ENCODE measurements around the gene DMD.

GRCh38 chrX:32496671-32497070 lies 714.7 kb downstream of the DMD start:
- TF ChIP-seq, protein P1, sequence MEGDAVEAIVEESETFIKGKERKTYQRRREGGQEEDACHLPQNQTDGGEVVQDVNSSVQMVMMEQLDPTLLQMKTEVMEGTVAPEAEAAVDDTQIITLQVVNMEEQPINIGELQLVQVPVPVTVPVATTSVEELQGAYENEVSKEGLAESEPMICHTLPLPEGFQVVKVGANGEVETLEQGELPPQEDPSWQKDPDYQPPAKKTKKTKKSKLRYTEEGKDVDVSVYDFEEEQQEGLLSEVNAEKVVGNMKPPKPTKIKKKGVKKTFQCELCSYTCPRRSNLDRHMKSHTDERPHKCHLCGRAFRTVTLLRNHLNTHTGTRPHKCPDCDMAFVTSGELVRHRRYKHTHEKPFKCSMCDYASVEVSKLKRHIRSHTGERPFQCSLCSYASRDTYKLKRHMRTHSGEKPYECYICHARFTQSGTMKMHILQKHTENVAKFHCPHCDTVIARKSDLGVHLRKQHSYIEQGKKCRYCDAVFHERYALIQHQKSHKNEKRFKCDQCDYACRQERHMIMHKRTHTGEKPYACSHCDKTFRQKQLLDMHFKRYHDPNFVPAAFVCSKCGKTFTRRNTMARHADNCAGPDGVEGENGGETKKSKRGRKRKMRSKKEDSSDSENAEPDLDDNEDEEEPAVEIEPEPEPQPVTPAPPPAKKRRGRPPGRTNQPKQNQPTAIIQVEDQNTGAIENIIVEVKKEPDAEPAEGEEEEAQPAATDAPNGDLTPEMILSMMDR (IDR thresholded peaks at IDR 0.05; ENCODE audit: low read depth, low read length), result no peak
- TF ChIP-seq EZH2phosphoT487 (IDR thresholded peaks at IDR 0.05; ENCODE audit: low read depth), result no peak

Measured in OCI-LY3 (cell line).